ENCODE data around the gene NLGN4X. TPM values are rescaled to one million over a fixed set of nuclear protein-coding genes. Genes with fewer than 3 reads are reported as not detected.

Gene NLGN4X
- total RNA-seq, 4 donors from 2014 or later, result 1.7 to 8.2 (median 4.8) TPM

DNA sequence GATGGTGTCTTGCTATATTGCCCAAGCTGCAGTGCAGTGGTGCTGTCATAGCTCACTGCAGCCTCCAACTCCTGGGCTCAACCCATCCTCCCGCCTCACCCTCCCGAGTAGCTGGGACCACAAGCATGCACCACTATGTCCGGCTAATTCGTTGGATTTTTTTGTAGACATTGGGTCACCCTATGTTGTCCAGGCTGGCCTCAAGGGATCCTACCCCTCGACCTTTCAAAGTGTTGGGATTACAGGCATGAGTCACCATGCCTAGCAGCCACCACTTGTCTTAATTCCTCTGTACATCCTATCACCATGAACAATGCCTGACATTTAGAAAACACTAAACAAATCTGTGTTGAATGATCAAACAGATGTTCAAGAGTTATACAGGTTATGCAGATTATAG lies 76.7 kb downstream of the NLGN4X start:
- Histone ChIP-seq H3K27me3 (no peaks in the 10 kb centered on the region), H3K4me1 (no peaks in the 10 kb centered on the region), H3K27ac (replicated peaks in 1 of 4) (no peak overlapping the region), H3K9me3 (no peaks in the 10 kb centered on the region), H3K36me3 (no peaks in the 10 kb centered on the region), H3K4me3 (no peak overlapping the region)
- intact Hi-C loops (cut with DNase I), result no loop called here
- WGBS, result 88% methylated on average over 5 of the region's 5 CpGs
- no peak for DNase-seq (ENCODE audit: extremely low spot score)
- TF ChIP-seq POLR2AphosphoS5 (IDR thresholded peaks at IDR 0.05), result no peak
- TF ChIP-seq POLR2A (IDR thresholded peaks at IDR 0.05; ENCODE audit: low read depth), result no peak
- TF ChIP-seq, protein P1, sequence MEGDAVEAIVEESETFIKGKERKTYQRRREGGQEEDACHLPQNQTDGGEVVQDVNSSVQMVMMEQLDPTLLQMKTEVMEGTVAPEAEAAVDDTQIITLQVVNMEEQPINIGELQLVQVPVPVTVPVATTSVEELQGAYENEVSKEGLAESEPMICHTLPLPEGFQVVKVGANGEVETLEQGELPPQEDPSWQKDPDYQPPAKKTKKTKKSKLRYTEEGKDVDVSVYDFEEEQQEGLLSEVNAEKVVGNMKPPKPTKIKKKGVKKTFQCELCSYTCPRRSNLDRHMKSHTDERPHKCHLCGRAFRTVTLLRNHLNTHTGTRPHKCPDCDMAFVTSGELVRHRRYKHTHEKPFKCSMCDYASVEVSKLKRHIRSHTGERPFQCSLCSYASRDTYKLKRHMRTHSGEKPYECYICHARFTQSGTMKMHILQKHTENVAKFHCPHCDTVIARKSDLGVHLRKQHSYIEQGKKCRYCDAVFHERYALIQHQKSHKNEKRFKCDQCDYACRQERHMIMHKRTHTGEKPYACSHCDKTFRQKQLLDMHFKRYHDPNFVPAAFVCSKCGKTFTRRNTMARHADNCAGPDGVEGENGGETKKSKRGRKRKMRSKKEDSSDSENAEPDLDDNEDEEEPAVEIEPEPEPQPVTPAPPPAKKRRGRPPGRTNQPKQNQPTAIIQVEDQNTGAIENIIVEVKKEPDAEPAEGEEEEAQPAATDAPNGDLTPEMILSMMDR (IDR thresholded peaks at IDR 0.05), result no peak
- TF ChIP-seq EP300 (IDR thresholded peaks at IDR 0.05), result no peak

GRCh38 chrX:6149060-6149872 lies 79.4 kb downstream of the NLGN4X start:
- no peaks in the 10 kb centered on the region for H3K4me1 ChIP-seq
- TF ChIP-seq POLR2AphosphoS5 (IDR thresholded peaks at IDR 0.05) (no peak), POLR2A (IDR thresholded peaks at IDR 0.05; ENCODE audit: low read depth) (no peak), EP300 (IDR thresholded peaks at IDR 0.05) (no peak)
- TF ChIP-seq, protein P1 (IDR thresholded peaks at IDR 0.05), result no peak
- H3K36me3 ChIP-seq, result no peaks in the 10 kb centered on the region
- DNase-seq (ENCODE audit: extremely low spot score), result no peak
- no peak overlapping the region for H3K4me3 ChIP-seq
- no peaks in the 10 kb centered on the region for H3K27me3 ChIP-seq
- no peak overlapping the region for H3K27ac ChIP-seq (replicated peaks in 1 of 4)
- intact Hi-C loops (cut with DNase I), result no loop called here
- WGBS, result 76% methylated on average over 6 of the region's 6 CpGs
- no peaks in the 10 kb centered on the region for H3K9me3 ChIP-seq

GRCh38 chrX:6134255-6134654 lies 94.4 kb downstream of the NLGN4X start:
- no peak for DNase-seq (ENCODE audit: extremely low spot score)
- intact Hi-C loops (cut with DNase I), result no loop called here
- no peaks in the 10 kb centered on the region for H3K36me3 ChIP-seq
- TF ChIP-seq, protein P1 (IDR thresholded peaks at IDR 0.05), result no peak
- TF ChIP-seq POLR2A (IDR thresholded peaks at IDR 0.05; ENCODE audit: low read depth), result no peak
- no peak for TF ChIP-seq POLR2AphosphoS5 (IDR thresholded peaks at IDR 0.05)
- no peak for TF ChIP-seq EP300 (IDR thresholded peaks at IDR 0.05)
- H3K27ac ChIP-seq (replicated peaks in 1 of 4), result no peak overlapping the region
- WGBS, result 88% methylated on average over 2 of the region's 2 CpGs
- H3K4me1 ChIP-seq, result no peaks in the 10 kb centered on the region
- H3K4me3 ChIP-seq, result no peak overlapping the region
- H3K9me3 ChIP-seq, result no peaks in the 10 kb centered on the region
- no peaks in the 10 kb centered on the region for H3K27me3 ChIP-seq

- Histone ChIP-seq H3K9me3 (no peaks in the 10 kb centered on the region), H3K27ac (replicated peaks in 1 of 4) (no peak overlapping the region), H3K4me3 (no peak overlapping the region), H3K27me3 (no peaks in the 10 kb centered on the region), H3K36me3 (no peaks in the 10 kb centered on the region), H3K4me1 (no peaks in the 10 kb centered on the region)
- DNase-seq (ENCODE audit: extremely low spot score), result no peak
- TF ChIP-seq POLR2A (IDR thresholded peaks at IDR 0.05; ENCODE audit: low read depth), result no peak
- no peak for TF ChIP-seq EP300 (IDR thresholded peaks at IDR 0.05)
- no peak for TF ChIP-seq POLR2AphosphoS5 (IDR thresholded peaks at IDR 0.05)
- TF ChIP-seq, protein P1 (IDR thresholded peaks at IDR 0.05), result no peak
- 96% methylated on average over 5 of the region's 5 CpGs for WGBS
- intact Hi-C loops (cut with DNase I), result no loop called here
Measured at GRCh38 chrX:6132970-6133369, 95.7 kb downstream of the NLGN4X start.

GRCh38 chrX:6131287-6131686 lies 97.4 kb downstream of the NLGN4X start:
- H3K4me1 ChIP-seq, result no peaks in the 10 kb centered on the region
- intact Hi-C loops (cut with DNase I), result no loop called here
- no peak overlapping the region for H3K4me3 ChIP-seq
- no peaks in the 10 kb centered on the region for H3K36me3 ChIP-seq
- TF ChIP-seq, protein P1 (IDR thresholded peaks at IDR 0.05), result no peak
- no peak overlapping the region for H3K27ac ChIP-seq (replicated peaks in 1 of 4)
- no peaks in the 10 kb centered on the region for H3K9me3 ChIP-seq
- H3K27me3 ChIP-seq, result no peaks in the 10 kb centered on the region
- no peak for DNase-seq (ENCODE audit: extremely low spot score)
